Progenitor cell of endocrine pancreas (in vitro differentiated cells): ENCODE results near the gene TMEM54. TPM values are rescaled to one million over a fixed set of nuclear protein-coding genes. Genes with fewer than 3 reads are reported as not detected.
A peak's percentile ranks its signal among the peaks of the same experiment; 100 is the strongest.

Source experiments
- DNase-seq: peaks from one replicate; pipeline ENCODE4 v3.0.0; 2021; ENCODE audit warnings: low spot score; ENCODE audit not compliant: unreplicated experiment
- H3K27ac Mint-ChIP-seq: 2 replicates; pipeline ENCODE4 v1.8.0; 2021; ENCODE audit warnings: mild to moderate bottlenecking, moderate library complexity, mixed read lengths
- H3K27me3 Mint-ChIP-seq: 2 replicates; pipeline ENCODE4 v1.8.0; 2021; ENCODE audit warnings: mixed read lengths
- H3K36me3 Mint-ChIP-seq: 2 replicates; pipeline ENCODE4 v1.8.0; 2022; ENCODE audit warnings: mixed read lengths; ENCODE audit not compliant: insufficient read depth
- H3K4me1 Mint-ChIP-seq: 2 replicates; pipeline ENCODE4 v1.8.0; 2021; ENCODE audit warnings: low read depth, mixed read lengths
- H3K4me3 Mint-ChIP-seq: 2 replicates; pipeline ENCODE4 v1.8.0; 2021; ENCODE audit warnings: low read depth, mild to moderate bottlenecking, moderate library complexity, mixed read lengths
- H3K9me3 Mint-ChIP-seq: 2 replicates; pipeline ENCODE4 v1.8.0; 2021; ENCODE audit warnings: low read depth, mixed read lengths
- long read RNA-seq: library from polyadenylated mRNA; unstranded; transcript quantifications from one replicate; pipeline ENCODE4 v2.0.0, GENCODE V29; 2020
- total RNA-seq: library from RNA; stranded (reverse); gene quantifications from 2 replicates; pipeline ENCODE4 v1.2.1, GENCODE V29; 2021
- TF ChIP-seq, protein P1 (sequence below): fragments of 200-600 bp; sonication (generic); IDR thresholded peaks from one replicate; pipeline ENCODE4 v1.5.0; 2021; ENCODE audit warnings: antibody characterized with exemption, mild to moderate bottlenecking; ENCODE audit not compliant: unreplicated experiment

The TMEM54 gene, protein sequence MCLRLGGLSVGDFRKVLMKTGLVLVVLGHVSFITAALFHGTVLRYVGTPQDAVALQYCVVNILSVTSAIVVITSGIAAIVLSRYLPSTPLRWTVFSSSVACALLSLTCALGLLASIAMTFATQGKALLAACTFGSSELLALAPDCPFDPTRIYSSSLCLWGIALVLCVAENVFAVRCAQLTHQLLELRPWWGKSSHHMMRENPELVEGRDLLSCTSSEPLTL
- 23.2 and 27.0 TPM in 2 replicates for total RNA-seq
- long read RNA-seq, result 0 reads

DNA sequence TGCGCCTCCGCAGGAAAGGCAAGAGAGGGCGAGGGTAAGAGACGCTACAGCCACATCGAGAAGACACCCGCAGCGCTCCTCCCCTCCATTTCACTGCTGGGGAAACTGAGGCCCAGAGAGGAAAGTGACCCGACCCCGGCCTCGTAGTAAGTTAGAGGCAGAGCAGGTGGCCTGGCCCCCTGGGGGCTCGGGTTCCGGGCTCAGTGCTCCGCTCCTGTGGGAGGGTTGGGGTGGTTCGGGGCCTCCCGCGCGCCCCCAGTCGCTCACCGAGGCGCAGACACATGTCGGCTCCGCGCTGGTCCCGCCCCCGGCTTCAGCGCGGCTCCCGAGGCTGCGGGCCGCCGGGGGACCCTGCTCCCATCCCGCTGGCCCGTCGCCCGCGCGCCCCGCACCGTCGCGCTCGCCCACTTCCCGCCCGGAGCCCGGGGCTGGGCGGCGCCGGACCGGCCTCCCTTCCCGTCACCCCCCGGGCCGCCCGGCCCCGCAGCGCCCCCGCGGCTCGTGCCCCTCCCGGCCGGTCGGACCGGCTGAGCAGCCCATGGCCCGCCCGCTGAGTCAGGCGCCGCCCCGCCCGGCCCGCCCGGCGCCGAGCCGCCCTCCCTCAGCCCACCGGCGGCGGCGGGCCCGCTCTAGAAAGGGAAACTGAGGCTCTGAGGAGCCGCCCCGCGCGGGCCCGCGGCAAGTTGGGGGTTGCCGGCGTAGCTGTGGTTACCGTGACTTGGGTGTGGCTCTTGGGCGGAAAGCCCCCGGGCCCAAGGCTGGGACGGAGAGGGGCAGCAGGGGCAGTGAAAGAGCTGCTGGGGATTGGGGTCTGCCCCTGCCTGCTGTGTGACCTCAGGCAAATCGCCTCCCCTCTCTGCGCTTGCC, at the start of gene TMEM54:
TMEM54 (minus strand) TSS at position 434 of the 867 bp plus-strand sequence; CDS start at position 283, 151 bp downstream.
- Mint-ChIP-seq H3K4me3 (peak within 1 kb of the TSS; percentile 78), H3K36me3 (no peaks in the 10 kb centered on the region), H3K27me3 (peaks cover 47% of the 10 kb centered on the region), H3K9me3 (no peaks in the 10 kb centered on the region), H3K4me1 (no peaks in the 10 kb centered on the region), H3K27ac (peak within 1 kb of the TSS; percentile 64)
- peak; percentile 50 for DNase-seq
- TF ChIP-seq, protein P1, sequence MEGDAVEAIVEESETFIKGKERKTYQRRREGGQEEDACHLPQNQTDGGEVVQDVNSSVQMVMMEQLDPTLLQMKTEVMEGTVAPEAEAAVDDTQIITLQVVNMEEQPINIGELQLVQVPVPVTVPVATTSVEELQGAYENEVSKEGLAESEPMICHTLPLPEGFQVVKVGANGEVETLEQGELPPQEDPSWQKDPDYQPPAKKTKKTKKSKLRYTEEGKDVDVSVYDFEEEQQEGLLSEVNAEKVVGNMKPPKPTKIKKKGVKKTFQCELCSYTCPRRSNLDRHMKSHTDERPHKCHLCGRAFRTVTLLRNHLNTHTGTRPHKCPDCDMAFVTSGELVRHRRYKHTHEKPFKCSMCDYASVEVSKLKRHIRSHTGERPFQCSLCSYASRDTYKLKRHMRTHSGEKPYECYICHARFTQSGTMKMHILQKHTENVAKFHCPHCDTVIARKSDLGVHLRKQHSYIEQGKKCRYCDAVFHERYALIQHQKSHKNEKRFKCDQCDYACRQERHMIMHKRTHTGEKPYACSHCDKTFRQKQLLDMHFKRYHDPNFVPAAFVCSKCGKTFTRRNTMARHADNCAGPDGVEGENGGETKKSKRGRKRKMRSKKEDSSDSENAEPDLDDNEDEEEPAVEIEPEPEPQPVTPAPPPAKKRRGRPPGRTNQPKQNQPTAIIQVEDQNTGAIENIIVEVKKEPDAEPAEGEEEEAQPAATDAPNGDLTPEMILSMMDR, result no peak

DNA sequence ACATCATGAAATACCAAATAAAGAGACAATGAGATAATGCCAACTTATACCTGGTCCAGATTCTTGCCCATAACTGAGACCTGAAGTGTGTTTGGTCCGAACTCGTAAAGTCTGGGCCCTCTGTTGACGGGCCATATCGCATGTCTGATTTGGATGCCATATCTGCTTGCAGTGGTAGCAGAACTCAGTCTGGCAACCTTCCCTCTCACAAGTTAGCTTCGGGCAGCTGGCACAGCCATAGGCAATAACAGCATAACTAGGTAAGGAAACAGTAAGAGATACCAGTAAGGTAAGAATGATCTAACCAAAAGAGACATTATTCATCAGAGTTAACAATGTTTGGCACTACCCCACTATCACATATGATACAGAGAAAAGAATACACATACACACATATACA, 48.3 kb upstream of the TMEM54 start:
- Mint-ChIP-seq H3K4me1 (peaks cover 23% of the 10 kb centered on the region), H3K9me3 (no peaks in the 10 kb centered on the region), H3K27me3 (no peaks in the 10 kb centered on the region), H3K4me3 (no peak overlapping the region), H3K36me3 (peaks cover 14% of the 10 kb centered on the region), H3K27ac (no peak overlapping the region)
- TF ChIP-seq, protein P1, result no peak
- DNase-seq, result no peak

DNA sequence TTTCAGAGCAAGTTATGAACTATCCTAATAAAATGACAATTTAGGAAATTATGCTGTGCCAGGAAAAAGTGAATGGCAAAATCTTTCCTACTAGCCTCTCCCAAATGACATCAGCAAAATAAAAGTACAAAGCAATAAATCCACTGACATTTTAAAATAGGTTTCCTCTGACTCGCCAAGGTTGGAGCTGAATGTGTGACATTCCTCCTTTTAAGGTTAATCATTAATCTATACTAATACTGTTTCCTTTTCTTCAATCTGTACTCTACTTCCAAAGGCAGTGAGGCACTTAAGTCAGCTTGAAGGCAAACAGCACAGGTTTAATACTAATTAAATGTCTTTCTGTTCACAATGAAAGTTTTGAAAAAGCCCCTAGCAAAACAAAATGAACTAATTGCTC, 47.7 kb upstream of the TMEM54 start:
- peaks cover 23% of the 10 kb centered on the region for H3K4me1 Mint-ChIP-seq
- TF ChIP-seq, protein P1, result no peak
- peak overlapping the region; percentile 80 for H3K27ac Mint-ChIP-seq
- H3K27me3 Mint-ChIP-seq, result no peaks in the 10 kb centered on the region
- DNase-seq, result no peak
- peaks cover 19% of the 10 kb centered on the region for H3K36me3 Mint-ChIP-seq
- no peaks in the 10 kb centered on the region for H3K9me3 Mint-ChIP-seq
- H3K4me3 Mint-ChIP-seq, result peak overlapping the region; percentile 44

DNA sequence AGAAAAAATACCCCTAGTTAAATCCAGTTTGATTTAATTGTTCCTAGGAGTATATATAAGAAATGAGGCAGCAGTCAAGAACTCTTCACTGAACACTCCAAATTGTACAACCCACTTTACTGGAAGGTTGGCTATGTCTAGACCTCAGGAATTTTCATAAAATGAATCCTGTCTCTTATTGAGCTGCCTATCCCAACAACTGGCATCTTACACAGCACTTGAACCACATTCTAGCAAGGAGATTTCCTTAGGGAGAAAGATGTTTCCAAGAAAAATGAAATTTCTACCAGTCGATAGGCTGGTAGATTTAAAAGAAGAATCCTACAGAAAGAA, 47.2 kb upstream of the TMEM54 start:
- Mint-ChIP-seq H3K36me3 (peaks cover 21% of the 10 kb centered on the region), H3K9me3 (no peaks in the 10 kb centered on the region), H3K4me1 (peaks cover 23% of the 10 kb centered on the region), H3K4me3 (no peak overlapping the region), H3K27me3 (no peaks in the 10 kb centered on the region), H3K27ac (no peak overlapping the region)
- DNase-seq, result no peak
- TF ChIP-seq, protein P1, result no peak

DNA sequence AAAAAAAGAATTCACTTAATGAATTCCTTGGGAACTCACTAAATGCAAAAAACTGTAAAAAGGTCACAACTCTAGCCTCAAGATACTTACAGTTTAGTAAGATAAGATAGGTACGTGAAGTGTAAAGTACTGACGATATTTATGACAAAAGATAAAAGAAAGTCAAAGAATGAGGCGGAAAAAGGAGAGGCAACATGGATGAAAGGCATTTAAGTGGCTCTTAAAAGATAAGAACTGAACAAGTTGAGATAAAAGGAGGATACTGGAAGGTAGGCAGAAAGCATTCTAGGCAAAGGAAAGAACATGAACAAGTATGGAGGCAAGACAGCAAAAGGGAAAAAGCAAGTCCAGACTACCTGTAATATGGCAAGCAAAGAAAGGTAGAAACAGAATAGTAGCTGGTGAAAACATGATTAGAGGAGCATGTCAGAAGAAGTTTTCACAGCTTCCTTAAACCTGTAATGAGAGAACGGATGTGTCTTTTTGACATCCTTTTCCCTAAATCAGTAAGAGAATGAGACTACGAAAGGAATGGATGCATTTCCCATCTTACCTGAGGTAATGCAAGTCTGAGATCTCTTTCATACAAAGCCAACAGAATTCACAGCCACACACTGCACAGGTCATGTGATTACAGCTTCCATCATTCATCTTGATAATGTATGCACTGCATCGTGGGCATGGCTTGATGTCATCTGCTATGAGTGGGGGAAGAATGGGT, 46.6 kb upstream of the TMEM54 start:
- H3K4me1 Mint-ChIP-seq, result peaks cover 23% of the 10 kb centered on the region

More for the DNA sequence above, 46.6 kb upstream of the TMEM54 start:
- H3K27ac Mint-ChIP-seq, result no peak overlapping the region
- TF ChIP-seq, protein P1, result no peak
- DNase-seq, result no peak
- no peaks in the 10 kb centered on the region for H3K9me3 Mint-ChIP-seq
- H3K4me3 Mint-ChIP-seq, result no peak overlapping the region
- H3K36me3 Mint-ChIP-seq, result peaks cover 23% of the 10 kb centered on the region
- H3K27me3 Mint-ChIP-seq, result no peaks in the 10 kb centered on the region
